CD4-positive, alpha-beta T cell treated with Interleukin-6 at 100 ng/mL for 8 hours (primary cell): Measurements from ENCODE around the gene CXCL9.
"Not testable (repeated sequence)": the region's sequence is repeated elsewhere in the genome, so short reads cannot be mapped to it uniquely, and the experiment has no call there.

ENCODE experiments used
- DNase-seq: peaks from one replicate; pipeline ENCODE4 v3.0.0-alpha.2; 2020; ENCODE audit warnings: mixed read lengths, low spot score

Gene CXCL9

DNA sequence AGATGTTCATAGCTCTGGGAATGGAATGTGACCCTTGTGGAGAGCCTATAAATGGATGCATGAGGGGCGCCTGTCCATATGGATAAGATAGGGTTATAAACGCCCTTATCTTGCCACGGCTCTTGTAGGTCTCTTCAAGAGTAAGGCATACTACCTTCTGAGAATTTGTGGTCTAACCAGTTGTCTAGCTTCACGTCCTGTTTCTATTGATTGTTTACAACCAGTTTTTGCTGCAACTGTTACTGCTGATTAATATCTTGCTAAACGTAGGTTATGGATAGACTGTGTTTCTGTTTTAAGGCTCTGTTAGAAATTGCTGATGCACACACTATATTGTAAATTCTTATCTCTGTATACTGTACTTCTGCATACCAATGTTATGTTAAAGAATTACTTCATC is 52.5 kb downstream of the CXCL9 start:
- DNase-seq: not testable (repeated sequence)

DNA sequence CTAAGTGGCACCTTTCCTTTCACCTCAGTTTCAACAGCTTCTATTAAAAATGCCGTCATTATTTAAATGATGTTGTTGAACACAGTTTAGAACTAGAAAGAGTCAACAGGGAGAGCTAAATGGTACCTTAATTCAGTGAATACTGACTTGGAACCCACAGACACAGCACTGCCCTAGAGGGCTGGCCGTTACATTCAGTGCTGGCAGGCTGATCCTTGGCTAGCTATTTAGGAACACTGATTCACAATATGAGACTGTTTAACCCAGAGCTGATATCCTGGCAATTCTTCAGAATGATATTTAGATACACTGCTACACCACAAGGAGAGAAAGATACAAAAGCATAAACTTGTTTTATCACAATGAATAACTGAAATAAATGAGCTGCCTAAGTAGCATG is 53.8 kb downstream of the CXCL9 start:
- no peak for DNase-seq
